Gastroesophageal sphincter (tissue), 3 donors: ENCODE measurements around the gene PGM2L1.

ENCODE experiments used
- POLR2A ChIP-seq, 2 donors: fragments of 450-650 bp; IDR thresholded peaks; one replicate each; pipeline ENCODE4 v1.6.1; 2017; ENCODE audit warnings: antibody characterized with exemption in 2 of 2, mild to moderate bottlenecking in 2 of 2, moderate library complexity in 1 of 2
- TF ChIP-seq, protein P1 (sequence below), 4 experiments: fragments of 200-600 bp in 2 of 4; fragments of 450-650 bp in 2 of 4; sonication (generic) in 1 of 4; IDR thresholded peaks; one replicate each; pipeline ENCODE4 v1.5.1; 2017 to 2019; ENCODE audit warnings: antibody characterized with exemption in 4 of 4, mild to moderate bottlenecking in 2 of 4, moderate library complexity in 2 of 4

DNA sequence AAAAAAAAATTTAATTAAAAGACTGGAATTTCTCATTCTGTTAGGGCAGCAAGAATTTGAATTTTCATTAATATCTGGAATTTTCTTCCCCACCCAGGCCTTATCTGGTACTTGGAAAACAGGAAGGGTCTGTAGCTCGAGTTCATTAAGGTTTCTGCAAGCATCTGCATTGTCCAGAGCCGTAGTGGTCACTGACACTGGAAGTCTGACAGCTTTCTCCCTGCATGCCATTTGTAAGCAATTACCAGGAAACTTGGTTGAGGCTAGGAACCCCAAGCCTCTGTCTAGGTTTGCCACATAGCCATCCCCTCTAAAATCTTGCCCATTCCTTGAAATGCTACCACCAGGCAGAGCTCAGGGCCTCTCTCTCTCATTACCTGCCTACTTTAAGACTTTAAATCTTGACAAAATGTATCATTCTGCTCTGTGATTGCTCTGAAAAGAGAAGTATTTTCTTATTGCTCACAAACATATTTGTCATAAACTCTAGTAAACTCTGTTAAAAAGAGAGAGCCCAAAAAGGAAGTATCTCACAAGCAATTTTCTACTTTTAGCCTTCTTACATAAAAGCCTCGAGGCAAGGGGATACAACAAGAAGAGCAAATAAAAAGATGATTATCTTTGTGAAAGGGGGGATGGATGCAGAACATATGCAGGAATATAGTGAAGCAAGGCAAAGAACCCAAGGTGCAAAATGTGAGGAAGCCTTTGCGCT lies 5.5 kb upstream of the PGM2L1 start:
- TF ChIP-seq POLR2A (IDR thresholded peaks at IDR 0.05), result no peak
- TF ChIP-seq, protein P1, sequence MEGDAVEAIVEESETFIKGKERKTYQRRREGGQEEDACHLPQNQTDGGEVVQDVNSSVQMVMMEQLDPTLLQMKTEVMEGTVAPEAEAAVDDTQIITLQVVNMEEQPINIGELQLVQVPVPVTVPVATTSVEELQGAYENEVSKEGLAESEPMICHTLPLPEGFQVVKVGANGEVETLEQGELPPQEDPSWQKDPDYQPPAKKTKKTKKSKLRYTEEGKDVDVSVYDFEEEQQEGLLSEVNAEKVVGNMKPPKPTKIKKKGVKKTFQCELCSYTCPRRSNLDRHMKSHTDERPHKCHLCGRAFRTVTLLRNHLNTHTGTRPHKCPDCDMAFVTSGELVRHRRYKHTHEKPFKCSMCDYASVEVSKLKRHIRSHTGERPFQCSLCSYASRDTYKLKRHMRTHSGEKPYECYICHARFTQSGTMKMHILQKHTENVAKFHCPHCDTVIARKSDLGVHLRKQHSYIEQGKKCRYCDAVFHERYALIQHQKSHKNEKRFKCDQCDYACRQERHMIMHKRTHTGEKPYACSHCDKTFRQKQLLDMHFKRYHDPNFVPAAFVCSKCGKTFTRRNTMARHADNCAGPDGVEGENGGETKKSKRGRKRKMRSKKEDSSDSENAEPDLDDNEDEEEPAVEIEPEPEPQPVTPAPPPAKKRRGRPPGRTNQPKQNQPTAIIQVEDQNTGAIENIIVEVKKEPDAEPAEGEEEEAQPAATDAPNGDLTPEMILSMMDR (IDR thresholded peaks at IDR 0.05), result no peak
